Nephron progenitor cell (in vitro differentiated cells): ENCODE results near the gene LBHD1.
"Not testable (repeated sequence)": the region's sequence is repeated elsewhere in the genome, so short reads cannot be mapped to it uniquely, and the experiment has no call there.

Source experiments
- DNase-seq: peaks from one replicate; pipeline ENCODE4 v3.0.0; 2021
- H3K27ac Mint-ChIP-seq: 2 replicates; pipeline ENCODE4 v1.8.0; 2021; ENCODE audit warnings: mild to moderate bottlenecking, moderate library complexity, mixed read lengths
- H3K27me3 Mint-ChIP-seq: 2 replicates; pipeline ENCODE4 v1.8.0; 2021; ENCODE audit warnings: mild to moderate bottlenecking, low read depth, mixed read lengths; ENCODE audit not compliant: poor library complexity
- H3K36me3 Mint-ChIP-seq: 2 replicates; pipeline ENCODE4 v1.8.0; 2021; ENCODE audit warnings: low read depth, mixed read lengths
- H3K4me1 Mint-ChIP-seq: 2 replicates; pipeline ENCODE4 v1.8.0; 2021; ENCODE audit warnings: mixed read lengths
- H3K4me3 Mint-ChIP-seq: 2 replicates; pipeline ENCODE4 v1.8.0; 2021; ENCODE audit warnings: mild to moderate bottlenecking, moderate library complexity, mixed read lengths
- H3K9me3 Mint-ChIP-seq: 2 replicates; pipeline ENCODE4 v1.8.0; 2021; ENCODE audit warnings: mild to moderate bottlenecking, moderate library complexity, mixed read lengths
- TF ChIP-seq, protein P1 (sequence below): fragments of 200-600 bp; sonication (generic); IDR thresholded peaks from 2 replicates; pipeline ENCODE4 v1.5.0; 2021; ENCODE audit warnings: antibody characterized with exemption

The LBHD1 gene

DNA sequence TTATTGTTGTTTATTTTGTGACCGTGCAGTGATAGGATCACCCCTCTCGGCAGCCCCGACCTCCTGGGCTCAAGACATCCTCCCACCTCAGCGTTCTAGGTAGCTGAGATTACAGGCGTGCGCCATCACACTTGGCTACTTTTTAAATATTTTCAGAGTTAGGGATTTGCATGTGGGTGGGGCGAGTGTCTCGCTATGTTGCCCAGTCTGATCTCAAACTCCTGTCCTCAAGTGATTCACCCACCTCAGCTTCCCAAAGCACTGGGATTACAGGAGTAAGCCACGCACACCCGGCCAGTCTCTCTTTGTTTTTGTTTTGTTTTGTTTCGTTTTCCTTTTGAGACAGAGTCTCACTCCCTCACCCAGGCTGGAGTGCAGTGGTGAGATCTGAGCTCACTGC lies 17.8 kb downstream of the LBHD1 start:
- H3K27ac Mint-ChIP-seq = peak overlapping the region; percentile 77
- no peak for DNase-seq
- TF ChIP-seq, protein P1, sequence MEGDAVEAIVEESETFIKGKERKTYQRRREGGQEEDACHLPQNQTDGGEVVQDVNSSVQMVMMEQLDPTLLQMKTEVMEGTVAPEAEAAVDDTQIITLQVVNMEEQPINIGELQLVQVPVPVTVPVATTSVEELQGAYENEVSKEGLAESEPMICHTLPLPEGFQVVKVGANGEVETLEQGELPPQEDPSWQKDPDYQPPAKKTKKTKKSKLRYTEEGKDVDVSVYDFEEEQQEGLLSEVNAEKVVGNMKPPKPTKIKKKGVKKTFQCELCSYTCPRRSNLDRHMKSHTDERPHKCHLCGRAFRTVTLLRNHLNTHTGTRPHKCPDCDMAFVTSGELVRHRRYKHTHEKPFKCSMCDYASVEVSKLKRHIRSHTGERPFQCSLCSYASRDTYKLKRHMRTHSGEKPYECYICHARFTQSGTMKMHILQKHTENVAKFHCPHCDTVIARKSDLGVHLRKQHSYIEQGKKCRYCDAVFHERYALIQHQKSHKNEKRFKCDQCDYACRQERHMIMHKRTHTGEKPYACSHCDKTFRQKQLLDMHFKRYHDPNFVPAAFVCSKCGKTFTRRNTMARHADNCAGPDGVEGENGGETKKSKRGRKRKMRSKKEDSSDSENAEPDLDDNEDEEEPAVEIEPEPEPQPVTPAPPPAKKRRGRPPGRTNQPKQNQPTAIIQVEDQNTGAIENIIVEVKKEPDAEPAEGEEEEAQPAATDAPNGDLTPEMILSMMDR = no peak
- H3K4me3 Mint-ChIP-seq = peak overlapping the region; percentile 52
- peaks cover 17% of the 10 kb centered on the region for H3K4me1 Mint-ChIP-seq
- peaks cover 7% of the 10 kb centered on the region for H3K27me3 Mint-ChIP-seq
- H3K36me3 Mint-ChIP-seq = peaks cover 5% of the 10 kb centered on the region
- no peaks in the 10 kb centered on the region for H3K9me3 Mint-ChIP-seq

DNA sequence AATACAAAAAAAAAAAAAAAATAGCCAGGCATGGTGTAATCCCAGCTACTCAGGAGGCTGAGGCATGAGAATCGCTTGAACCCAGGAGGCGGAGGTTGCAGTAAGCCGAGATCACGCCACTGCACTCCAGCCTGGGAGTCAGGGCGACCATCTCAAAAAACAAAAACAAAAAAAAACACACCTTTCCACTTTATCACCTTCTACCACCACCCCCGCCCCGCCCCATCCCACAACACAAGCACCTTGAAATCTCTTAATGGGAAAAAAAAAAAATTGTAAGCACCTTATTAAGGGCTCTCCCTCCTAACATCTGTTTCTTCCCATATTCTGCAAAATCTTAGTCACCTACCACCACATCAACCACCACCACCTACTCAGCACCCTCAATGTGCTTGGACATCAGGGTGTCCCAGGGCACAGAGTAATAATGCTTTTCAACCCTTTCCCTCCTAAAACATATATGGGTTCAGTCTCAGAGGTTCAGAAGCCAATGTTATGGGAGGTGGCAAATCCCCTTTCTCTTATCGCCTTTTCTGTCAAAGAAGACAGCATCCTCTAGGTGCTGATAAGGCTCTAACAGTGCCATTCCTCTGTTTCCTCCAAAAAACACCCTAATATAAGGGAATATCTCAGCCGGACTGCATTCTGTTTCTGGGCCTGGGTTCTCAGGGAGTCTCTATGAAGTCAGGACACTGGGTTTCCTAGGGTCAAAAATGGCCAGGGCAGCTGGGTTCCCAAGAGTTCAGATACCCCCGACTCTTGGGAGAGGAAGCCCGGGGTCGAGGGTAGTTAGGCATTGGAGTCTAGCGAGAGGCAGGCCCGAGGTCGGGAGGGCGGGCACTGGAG lies 19.7 kb downstream of the LBHD1 start:
- H3K9me3 Mint-ChIP-seq = no peaks in the 10 kb centered on the region
- TF ChIP-seq, protein P1 = no peak
- peaks cover 17% of the 10 kb centered on the region for H3K4me1 Mint-ChIP-seq
- peaks cover 7% of the 10 kb centered on the region for H3K27me3 Mint-ChIP-seq
- peaks cover 10% of the 10 kb centered on the region for H3K36me3 Mint-ChIP-seq
- peak overlapping the region; percentile 89 for H3K4me3 Mint-ChIP-seq
- peak overlapping the region; percentile 96 for H3K27ac Mint-ChIP-seq
- DNase-seq = no peak

DNA sequence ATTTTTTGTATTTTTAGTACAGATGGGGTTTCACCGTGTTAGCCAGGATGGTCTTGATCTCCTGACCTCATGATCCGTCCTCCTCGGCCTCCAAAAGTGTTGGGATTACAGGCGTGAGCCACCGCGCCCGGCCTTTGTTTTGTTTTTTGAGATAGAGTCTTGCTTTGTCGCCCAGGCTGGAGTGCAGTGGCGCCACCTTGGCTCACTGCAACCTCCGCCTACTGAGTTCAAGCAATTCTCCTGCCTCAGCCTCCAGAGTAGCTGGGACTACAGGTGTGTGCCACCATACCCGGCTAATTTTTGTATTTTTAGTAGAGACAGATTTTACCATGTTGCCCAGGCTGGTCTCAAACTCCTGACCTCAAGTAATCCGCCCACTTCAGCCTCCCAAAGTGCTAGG lies 21.8 kb downstream of the LBHD1 start:
- H3K36me3 Mint-ChIP-seq = peaks cover 13% of the 10 kb centered on the region
- H3K4me1 Mint-ChIP-seq = peaks cover 30% of the 10 kb centered on the region
- not testable (repeated sequence) for H3K4me3 Mint-ChIP-seq, H3K27me3 Mint-ChIP-seq, H3K9me3 Mint-ChIP-seq, H3K27ac Mint-ChIP-seq, DNase-seq

DNA sequence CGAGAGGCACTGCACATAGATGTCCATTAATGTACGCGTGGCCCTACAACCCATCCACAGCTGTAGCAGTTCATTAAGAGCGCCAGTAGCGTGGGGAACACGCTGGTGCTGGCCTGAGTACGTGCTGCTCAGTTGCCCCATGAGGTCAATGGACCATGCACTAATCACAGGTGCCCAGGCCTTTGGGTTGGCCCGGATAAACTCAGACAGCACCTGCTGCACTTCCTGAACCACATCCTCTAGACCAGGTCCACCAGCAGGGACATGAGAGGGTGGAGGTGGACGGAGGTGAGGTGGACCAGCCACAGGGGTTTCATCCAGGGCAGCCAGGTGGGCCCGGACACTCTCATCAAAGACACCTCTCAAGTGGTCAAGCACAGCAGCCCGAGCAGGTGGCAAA lies 22.6 kb downstream of the LBHD1 start:
- Mint-ChIP-seq H3K4me3 (no peak overlapping the region), H3K4me1 (peaks cover 36% of the 10 kb centered on the region), H3K36me3 (peaks cover 14% of the 10 kb centered on the region), H3K27ac (no peak overlapping the region), H3K27me3 (peaks cover 1% of the 10 kb centered on the region), H3K9me3 (no peaks in the 10 kb centered on the region)
- TF ChIP-seq, protein P1 = no peak
- no peak for DNase-seq

DNA sequence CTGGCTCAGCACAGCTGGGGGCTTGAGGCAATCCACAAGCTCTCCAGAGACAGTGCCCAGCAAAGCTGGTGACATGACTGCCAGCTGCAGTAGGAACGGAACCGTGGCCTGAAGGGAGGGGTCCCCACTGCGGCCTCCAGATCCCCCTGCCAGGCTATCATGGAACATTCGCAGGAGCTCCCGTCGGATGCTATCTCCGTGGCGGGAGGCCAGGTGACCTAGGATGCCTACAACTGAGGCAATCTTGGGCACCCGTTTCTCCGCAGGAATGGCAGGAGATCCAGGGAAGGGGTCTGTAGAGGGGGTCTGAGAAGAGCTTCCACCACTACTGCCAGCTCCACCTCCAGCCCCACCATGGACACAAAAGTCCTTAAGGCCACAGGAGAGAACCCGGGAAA lies 23.1 kb downstream of the LBHD1 start:
- H3K9me3 Mint-ChIP-seq = no peaks in the 10 kb centered on the region
- H3K4me1 Mint-ChIP-seq = peaks cover 41% of the 10 kb centered on the region
- no peak overlapping the region for H3K4me3 Mint-ChIP-seq
- DNase-seq = no peak
- H3K27me3 Mint-ChIP-seq = peaks cover 4% of the 10 kb centered on the region
- TF ChIP-seq, protein P1 = no peak
- no peak overlapping the region for H3K27ac Mint-ChIP-seq
- H3K36me3 Mint-ChIP-seq = peaks cover 19% of the 10 kb centered on the region

DNA sequence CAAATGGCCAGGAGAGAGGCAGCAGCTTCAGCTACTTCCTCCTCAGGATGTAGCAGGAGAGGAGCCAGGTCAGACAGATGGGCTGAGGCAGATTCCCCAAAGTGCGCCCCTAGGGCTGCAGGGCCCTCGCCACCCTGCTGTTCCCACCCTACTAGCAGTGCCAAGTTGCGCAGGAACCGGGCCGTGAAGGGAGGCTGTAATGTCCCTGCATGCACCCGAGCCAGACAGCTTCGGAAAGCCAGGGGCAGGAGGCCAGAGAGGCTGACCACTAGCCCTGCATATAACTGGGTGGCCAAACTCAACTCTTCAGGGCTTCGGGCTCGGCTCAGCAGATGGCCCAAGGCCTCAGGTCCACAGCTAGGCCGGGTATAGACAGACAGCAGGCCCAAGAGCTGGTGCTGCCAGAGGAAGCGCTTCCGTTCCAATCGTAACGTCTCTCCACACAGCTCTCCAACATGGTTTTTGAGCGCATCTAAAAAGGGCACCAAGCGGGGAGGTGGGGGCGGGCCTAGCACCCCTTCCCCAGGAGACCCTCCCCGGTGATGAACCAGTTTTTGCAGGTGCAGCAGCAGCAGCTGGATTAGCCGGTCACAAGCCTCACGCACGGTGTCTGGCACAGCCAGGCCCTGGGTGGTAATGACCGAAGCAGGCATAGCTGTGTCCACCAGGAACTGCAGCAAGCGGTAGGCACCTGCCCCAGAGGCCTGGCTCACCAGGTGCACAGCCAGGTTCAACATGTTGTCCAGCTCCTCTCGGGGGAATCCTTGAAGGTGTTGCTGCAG lies 23.7 kb downstream of the LBHD1 start:
- Mint-ChIP-seq H3K27me3 (peaks cover 4% of the 10 kb centered on the region), H3K4me1 (peaks cover 38% of the 10 kb centered on the region), H3K9me3 (no peaks in the 10 kb centered on the region), H3K27ac (no peak overlapping the region), H3K36me3 (peaks cover 20% of the 10 kb centered on the region), H3K4me3 (no peak overlapping the region)
- no peak for DNase-seq
- TF ChIP-seq, protein P1 = no peak
